Endometrial microvascular endothelial cells (primary cell): ENCODE results near the gene CAMK2B. TPM values are rescaled to one million over a fixed set of nuclear protein-coding genes. Genes with fewer than 3 reads are reported as not detected.

Experiments used
- in situ Hi-C: cut with HindIII; loops from 2 replicates; pipeline ENCODE4 v1.10.0; 2017; ENCODE audit warnings: low sequenced_read_pairs, low pct_unique_long_range_greater_than_20kb; ENCODE audit errors: inconsistent ontology term
- total RNA-seq: library from RNA; depleted of rRNA; stranded (reverse); fragments of >200 nt; gene quantifications from one replicate; pipeline ENCODE4 v1.2.3, GENCODE V29; 2015; ENCODE audit errors: inconsistent ontology term

The CAMK2B gene
- total RNA-seq, 1 donor from 2014 or later: not detected

DNA sequence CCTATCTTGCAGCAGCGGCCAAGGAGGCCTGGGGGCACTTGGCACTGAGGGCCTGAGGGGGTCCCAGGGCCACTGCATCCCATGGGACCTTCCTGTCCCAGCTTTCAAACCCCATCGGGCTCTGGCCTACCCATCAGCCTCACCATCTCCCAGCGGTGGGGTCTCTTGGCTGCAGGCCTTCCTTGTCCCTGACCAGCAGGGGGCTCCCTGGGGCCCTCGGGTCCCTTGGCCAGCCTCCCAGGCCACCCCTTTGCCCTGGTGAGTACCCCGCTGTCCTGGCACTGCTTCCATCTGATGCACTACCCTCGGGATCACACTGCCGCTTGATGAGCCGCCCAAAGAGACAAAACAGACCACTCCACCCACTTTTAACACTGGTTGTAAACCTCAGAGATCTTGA, 81.1 kb downstream of the CAMK2B start:
- in situ Hi-C loops: no loop called here

DNA sequence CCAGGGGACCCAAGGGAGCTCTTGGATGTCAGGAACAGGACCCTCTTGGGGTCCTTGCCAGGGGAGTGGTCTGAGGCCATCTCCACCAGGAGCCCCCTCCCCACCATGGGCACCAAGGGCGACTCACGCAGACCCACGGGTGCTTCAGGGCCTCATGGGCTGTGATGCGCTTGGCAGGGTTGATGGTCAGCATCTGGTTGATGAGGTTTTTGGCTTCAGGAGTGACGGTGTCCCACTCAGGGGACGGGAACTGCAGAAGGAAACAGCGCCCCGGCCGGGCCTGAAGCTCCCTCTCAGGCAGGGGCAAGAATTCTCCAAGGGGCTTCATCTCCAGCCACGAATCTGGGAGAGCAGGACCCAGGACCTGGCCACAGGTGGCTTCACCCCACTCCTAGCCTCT, 83.3 kb downstream of the CAMK2B start:
- in situ Hi-C loops: no loop called here

DNA sequence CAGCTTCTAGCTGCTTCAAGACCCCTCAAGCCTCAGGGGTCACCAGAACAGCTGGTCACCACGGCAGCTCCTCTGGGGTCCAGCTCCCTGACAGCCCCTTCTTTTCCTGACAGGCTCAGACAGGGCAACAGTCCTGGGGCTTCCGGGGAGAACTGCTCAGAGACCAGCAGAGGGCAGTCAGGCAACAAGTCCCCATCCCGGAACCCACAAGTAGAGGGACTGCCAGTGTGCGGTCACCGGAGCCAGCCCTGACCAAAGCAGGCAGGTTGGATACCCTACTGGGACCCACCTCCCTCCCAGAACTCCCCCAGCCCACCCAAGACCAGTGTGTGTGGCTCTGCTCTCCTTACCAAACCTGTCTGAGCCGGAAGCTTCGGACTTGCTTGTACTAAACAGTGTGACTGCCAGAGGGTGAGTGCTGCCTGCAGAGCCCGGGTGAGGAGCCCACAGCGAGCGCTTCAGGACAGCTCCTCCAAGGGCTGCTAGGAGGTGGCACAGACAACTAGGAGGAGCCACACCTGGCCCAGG, 84.3 kb downstream of the CAMK2B start:
- in situ Hi-C loops: no loop called here

DNA sequence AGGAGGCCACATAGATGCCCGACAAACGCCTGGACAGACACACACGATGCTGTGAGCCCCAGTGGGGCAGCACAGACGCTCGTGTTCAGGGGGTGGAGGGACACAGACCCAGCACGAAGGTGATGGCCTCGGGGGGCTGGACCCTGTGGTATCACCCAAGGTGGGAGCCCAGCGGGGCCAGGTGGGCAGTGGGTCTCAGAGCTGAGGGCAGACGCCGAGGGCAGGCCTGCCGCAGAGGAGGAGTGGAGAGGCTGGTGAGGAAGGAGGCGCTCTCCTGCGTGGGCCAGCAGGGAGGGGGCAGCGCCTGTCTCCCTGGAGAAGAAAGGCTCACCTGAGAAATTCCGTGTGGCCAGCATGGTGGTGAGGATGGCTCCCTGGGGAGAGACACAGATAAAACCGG, 85.0 kb downstream of the CAMK2B start:
- in situ Hi-C loops: no loop called here

DNA sequence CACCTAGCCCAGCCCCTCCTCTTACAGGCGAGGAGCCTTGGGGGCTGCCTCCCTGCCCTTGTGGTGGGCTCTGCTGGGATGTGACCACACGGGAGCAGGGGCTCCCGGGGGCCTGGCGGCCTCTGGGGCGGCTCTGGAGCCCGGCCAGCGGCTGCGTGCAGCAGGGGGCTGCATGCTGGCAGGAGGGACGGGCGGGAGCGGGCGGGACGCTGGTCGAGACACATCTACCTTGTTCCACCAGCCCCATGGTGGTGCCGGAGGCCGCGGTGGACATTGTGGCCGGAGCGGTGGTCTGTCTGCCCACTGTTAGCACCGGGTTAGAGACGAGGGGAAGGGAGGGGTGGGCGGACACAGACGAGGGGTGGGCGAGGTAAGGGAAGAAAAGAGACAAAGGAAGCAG, 86.0 kb downstream of the CAMK2B start:
- in situ Hi-C loops: no loop called here

DNA sequence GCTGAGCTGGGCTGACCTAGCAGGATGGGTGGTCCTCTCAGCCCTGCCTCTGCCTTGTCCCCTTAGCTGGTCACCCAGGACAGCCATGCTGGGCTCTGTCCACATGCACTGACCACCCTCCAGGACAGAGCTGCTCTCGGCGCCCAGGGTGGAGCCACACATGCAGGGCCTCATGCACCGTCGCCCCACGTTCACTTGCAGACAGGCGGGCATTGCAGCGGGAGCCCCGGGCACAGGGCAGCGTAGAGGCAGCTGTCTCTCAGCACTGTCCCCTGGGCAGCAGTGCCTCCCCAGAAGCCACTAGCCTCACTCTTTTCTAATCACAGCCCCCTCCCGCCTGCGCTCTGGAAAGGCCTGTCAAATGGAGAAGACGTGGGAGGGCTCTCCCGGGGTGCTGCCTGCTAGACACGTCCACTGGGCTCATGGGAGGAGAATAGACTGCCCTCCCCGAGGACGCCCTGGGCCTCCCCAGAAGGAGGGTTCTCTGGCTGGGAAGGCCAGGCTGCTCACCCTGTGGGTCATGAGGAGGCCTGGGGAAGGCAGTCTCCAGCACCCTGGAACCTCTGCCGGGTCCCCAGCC, 87.2 kb downstream of the CAMK2B start:
- in situ Hi-C loops: no loop called here

DNA sequence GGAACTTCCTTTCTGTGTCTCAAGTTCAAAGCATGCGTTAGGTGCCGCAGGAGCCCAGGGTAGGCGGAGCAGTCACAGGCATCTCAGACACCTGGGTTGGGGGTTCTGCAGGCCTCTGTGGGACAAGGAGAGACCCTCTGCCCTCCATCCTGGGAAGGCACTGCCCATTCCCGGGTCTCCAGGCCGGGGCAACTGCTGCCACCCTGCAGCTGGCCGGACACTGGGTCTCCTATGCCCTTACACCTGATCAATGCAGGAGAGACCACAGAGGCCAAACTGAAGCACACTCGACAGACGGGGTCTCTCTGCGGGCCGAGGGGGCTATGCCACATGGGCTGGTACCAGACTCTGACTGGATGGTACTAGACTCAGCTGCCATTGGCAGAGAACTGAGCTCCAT, 87.7 kb downstream of the CAMK2B start:
- in situ Hi-C loops: no loop called here

DNA sequence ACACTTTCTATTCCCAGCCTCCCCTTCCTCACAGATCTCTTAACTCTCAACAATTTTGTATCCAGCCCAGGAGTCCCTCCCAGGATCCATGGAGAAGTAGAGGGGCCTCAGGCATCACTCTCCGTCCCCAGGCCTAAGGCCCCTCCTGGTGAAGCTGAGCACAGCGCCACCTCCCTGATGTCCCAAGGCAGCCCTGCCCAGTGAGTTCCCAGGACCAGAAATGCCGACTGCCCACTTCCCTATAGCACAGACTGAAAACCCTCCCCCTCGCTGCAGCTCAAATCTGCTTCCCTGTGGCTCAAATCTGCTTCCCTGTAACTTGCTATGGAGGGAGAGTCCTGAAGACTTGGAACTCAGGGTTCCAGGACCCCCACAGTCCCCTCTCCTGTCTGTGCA, 89.1 kb downstream of the CAMK2B start:
- in situ Hi-C loops: no loop called here

DNA sequence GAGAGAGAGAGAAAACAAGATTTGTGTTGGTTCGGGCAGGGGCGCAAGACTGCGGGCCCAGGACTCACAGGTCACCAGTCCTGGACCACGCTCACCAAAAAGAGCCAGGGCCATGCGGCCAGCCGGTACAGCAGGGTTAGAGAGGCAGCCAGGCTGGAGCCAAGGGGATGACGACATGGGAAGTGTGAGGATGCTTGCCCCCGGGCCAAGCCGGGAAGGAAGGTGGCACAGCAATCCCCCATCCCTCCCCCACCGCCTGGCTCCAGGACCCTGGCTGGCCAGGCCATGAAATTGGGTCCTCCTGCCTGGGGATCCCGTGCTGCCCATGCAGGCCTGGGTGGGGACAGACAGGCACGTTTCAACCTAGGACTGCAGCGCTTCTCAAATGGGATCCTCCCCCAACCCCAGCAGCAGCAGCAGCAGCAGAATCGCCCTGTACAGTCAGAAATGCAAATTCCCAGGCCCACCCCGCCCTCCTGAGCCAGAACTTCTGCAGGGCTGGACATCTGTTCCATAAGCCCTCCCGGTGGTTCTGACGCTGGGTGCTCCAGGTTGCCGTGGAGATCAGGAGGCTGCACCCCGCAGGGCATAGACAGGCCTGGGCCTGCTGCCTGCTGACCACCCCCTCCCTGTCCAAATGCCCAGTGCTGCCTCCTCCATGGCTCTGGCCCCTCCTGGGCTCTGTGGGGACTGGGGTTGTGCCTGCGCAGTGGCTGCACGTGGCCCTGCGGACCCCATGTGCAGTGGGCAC, 89.6 kb downstream of the CAMK2B start:
- in situ Hi-C loops: no loop called here

DNA sequence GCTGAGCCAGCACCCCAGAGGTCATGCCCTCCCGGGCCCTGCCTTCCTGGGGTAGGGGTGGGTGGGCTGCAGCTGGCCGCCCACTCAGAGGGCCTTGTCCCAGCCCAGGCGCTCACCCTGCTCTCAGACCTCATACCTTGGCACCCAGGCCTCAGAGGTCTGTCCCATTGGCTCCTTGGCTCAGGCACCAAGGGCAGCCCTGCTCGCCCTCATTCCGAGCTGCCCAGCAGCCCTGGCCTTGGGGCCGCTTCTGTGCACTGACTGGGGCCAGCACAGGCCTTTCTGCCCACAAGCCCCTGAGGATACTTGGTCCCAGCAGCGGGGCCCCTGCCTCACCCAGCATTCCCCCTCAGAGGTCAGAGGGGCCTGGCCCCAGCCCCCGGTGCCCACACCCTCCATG, 90.3 kb downstream of the CAMK2B start:
- in situ Hi-C loops: no loop called here

DNA sequence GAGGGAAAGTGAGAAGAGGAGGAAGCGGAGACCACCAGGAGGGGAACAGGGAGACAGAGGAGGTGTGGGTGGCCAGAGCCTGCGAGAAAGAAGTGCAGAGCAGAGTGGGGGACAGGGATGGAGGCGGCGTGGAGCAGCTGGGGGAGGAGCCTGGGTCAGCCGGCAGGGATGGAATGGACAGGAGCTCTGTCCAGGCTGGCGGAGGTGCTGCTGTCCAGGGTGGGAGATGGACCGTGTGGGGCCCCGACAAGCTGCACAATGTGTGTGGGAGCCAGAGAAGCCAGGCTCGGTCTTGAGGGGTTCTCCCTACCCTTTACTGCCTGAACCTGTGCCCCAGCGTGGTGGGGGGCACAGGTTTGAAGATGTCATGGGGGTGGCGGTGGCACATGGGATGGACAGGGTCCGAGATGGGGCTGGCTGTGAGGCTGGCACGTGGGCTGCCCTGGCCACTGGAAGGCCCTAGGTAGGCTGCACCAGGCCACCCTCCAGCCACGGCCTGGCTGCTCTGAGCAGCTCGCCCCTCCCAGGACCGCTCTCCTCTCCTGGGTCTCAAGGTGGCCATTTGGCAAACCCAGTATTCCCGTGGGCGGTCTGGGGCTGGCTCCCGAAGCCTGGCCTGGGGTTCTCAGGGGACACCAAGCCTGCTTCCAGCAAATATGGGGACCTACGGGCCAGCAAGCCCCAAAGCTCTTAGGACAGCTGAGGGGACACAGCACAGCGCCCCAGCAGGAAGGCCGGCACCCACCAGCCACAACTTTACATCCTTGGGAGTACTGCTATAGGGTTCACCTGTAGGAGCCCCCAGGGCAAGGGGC, 92.3 kb downstream of the CAMK2B start:
- in situ Hi-C loops: no loop called here

DNA sequence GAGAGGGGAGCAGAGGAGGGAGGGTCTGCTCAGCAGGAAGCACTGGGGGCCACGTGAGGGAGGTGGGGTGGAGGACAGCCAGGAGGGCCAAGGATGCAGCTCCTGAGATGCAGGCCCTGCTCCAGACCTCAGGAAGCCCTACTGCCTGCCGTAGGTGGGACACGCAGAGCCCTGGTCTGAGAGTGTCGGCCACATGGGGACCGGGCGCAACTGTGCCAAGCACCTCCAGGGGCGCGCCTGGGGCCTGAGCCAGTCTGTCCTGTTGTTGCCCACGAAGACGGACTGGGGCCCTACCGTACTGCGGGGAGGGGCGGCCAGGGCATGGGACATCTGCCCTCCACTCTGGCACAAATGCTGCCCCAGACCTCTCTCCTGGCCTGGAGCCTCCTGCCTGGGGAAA, 93.0 kb downstream of the CAMK2B start:
- in situ Hi-C loops: no loop called here

DNA sequence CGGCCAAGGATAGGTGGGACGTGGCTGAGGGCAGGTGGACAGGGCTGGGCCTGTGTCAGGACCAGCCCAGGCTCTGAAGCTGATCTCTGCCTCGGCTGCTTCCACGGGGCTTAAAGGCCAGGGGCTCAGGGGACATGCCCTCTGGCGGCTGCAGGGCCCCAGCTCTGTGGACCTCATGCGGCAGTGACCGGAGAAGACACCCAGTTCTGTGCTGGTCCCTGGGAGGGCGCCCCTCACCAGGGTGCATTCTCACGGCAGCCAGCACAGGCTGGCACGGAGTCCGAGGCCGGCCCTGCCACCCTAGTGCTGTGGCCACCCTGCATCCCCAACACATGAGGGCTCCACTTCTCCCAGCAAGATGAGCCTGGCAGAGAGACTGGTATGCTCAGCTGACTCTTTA, 94.3 kb downstream of the CAMK2B start:
- in situ Hi-C loops: no loop called here

DNA sequence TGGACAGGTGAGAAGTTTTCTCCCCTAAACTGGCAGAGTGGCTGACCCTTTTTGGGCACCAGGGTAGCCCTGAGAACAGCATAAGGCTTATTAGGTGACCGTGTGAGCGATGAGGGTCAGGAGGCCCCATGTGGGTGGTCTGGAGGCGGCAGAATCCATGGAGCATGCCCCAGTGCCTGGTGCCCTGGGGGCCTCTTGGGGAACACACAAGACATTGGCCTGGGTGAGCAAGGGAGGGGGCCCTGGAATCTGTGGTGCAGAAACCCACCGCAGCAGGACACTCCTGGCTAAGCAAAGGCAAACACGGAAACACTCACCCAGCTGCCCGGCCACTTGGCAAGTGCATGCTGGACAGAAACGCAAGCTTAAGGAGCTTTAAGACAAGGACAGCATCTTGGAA, 95.1 kb downstream of the CAMK2B start:
- in situ Hi-C loops: no loop called here

DNA sequence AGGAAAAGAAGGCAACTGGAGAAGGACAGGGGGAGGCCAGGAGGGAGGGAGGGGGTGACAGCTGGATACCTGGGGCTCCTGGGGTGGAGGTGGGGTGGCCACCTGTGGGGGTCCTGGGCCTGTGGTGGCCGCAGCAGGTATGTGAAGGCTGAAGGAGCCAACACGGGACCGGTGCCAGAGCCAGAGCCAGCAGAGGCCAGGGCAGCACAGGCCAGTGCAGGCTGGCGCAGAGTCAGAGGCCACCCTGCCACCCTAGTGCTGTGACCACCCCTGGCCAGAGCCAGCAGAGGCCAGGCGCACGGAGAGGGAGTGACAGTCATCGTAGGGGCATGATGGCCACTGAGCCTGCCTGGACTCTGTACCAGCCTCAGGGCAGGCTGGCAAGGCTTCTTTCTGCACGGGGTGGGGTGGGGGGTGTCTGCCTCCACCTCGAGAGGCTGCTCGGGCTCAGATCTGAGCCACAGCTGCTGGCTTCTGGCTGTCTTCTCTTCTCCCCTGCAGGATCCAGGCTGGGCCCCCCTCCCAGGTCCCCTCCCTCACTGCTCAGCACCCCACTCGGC, 95.8 kb downstream of the CAMK2B start:
- in situ Hi-C loops: no loop called here

DNA sequence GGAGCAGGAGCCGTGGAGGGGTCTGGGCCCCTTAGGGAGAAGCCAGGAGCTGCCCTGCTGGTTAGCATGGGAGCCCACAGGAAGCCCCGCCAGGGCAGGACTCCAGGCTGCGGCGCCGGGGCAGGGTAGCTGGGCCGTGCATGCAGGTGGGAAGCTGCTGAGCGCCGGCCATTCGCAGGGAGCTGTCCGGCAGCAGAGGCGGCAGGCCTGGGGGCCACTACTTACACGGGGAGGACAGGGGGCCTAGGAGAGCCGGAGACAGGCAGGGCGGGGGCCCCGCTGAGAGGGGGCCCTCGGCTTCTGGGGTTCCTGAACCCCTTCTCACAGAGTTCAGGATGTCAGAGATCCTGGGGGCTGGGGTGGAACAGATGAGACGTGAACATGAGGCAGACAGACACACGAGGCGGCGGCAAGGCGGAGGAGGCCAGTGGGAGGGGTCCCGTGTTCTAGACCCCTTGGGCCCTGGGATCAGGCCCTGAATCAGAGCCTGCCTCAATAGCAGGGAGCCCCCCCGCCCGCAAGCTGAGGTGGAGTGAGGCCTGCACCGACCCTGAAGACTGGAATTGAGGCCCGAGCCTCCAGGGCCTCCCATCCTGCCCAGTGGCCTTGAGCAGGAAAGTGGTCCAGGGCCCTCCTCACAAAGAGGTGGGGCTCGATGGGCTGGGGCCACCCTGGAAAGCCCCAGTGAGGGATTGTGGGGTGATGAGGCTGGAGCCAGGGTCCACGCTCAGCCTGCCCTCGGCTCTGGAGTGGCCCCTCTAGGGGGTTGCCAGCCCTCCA, 96.6 kb downstream of the CAMK2B start:
- in situ Hi-C loops: no loop called here

DNA sequence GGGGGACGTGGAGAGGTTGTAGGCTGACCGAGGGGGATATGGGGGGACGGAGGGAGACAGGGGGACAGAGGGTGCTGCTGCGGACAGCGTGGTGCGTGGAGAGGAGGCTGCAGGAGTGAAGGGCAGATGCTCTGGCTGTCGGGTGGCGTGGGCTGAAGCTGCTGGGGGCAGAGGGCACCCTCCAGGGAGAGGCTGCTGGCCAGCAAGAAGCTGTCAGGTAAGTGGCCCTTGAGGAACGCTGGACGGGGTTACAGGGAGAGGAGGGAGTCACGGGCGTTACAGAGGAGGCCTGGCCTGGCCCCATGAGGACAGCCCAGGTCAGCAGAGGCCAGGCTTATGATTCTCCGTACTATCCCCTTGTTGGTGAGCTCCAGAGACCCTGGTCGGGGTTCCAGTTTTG, 97.5 kb downstream of the CAMK2B start:
- in situ Hi-C loops: no loop called here

DNA sequence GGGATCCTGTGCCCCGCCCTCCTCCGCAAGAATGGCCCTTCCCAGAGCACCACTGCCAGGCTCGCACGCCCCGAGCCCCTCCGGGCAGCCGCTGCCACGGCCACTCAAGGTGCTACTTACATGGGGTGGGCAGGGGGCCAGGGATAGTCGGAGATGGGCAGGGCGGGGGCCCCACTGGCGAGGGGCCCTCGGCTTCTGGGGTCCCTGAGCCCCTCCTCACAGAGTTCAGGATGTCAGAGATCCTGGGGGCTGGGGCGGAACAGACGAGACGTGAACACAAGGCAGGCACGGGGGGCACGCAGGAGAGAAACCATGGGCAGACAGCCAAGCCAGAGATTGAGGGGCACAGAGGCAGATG, 99.0 kb downstream of the CAMK2B start:
- in situ Hi-C loops: no loop called here
